ENCODE results near the gene DOK6.

DNA sequence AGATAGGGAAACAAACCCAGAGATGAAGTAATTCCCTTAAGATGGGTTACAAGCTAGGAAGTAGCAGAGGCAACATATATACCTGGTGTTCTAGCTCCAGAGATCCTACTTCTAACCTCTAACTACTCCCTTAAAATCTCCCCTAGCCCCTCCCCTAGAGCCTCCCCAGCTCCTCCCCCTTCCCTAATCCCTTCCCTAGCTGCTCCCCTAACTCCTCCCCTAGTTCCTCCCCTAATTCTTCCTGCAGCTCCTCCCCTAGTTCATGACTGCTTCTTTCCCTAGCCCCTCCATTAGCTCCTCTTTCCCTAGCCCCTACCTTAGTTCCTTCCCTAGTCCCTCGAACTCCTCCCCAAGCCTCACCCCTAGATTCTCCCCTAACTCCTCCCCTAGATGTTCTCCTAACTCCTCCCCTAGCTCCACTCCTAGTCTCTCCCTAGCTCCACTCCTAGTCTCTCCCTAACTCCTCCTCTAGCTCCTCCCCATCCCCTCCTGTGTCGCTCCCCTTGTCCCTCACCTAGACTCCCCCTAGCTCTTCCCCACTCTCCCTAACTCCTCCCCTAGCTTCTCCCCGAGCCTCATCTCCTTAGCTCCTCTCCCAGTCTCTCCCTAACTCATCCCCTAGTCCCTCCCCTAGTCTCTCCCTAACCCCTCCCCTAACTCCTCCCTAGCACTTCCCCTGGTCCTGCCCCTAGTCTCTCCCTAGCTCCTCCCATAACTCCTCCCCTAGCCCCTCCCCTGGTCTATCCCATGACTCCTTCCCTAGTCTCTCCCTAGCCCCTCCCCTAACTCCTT, 438.1 kb downstream of the DOK6 start:
- TF ChIP-seq FOS (IDR thresholded peaks at IDR 0.05; ENCODE audit: borderline replicate concordance, insufficient read depth, low read length), result no peak
- TF ChIP-seq, protein P1, sequence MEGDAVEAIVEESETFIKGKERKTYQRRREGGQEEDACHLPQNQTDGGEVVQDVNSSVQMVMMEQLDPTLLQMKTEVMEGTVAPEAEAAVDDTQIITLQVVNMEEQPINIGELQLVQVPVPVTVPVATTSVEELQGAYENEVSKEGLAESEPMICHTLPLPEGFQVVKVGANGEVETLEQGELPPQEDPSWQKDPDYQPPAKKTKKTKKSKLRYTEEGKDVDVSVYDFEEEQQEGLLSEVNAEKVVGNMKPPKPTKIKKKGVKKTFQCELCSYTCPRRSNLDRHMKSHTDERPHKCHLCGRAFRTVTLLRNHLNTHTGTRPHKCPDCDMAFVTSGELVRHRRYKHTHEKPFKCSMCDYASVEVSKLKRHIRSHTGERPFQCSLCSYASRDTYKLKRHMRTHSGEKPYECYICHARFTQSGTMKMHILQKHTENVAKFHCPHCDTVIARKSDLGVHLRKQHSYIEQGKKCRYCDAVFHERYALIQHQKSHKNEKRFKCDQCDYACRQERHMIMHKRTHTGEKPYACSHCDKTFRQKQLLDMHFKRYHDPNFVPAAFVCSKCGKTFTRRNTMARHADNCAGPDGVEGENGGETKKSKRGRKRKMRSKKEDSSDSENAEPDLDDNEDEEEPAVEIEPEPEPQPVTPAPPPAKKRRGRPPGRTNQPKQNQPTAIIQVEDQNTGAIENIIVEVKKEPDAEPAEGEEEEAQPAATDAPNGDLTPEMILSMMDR (IDR thresholded peaks at IDR 0.05; ENCODE audit: extremely low read depth in 1 of 2, insufficient read depth in 1 of 2, low read depth in 1 of 2, low read length in 2 of 2), result no peak
- no peak for TF ChIP-seq POLR2AphosphoS5 (IDR thresholded peaks at IDR 0.05; ENCODE audit: insufficient read depth, low read depth, low read length)
- TF ChIP-seq EZH2 (IDR thresholded peaks at IDR 0.05; ENCODE audit: borderline replicate concordance, low read depth, low read length, severe bottlenecking), result no peak
- TF ChIP-seq JUN (IDR thresholded peaks at IDR 0.05; ENCODE audit: borderline replicate concordance, insufficient read depth, insufficient read length, low read depth), result no peak

Data from endothelial cell of umbilical vein (primary cell).